HG03575 (cell line): ENCODE measurements around the gene TPCN2.

Experiments used
- ATAC-seq: cut with Tn5 transposase; IDR thresholded peaks from one replicate; pipeline ENCODE4 v1.9.1; 2021; ENCODE audit not compliant: unreplicated experiment, insufficient number of reproducible peaks, low FRiP score; ENCODE audit errors: extremely low read depth

The TPCN2 gene

GRCh38 chr11:69151836-69152235 lies 103.1 kb downstream of the TPCN2 start:
- ATAC-seq = no peak

GRCh38 chr11:69152733-69153421 lies 104.1 kb downstream of the TPCN2 start:
- no peak for ATAC-seq

- ATAC-seq = no peak
Measured at GRCh38 chr11:69153661-69154060, 104.9 kb downstream of the TPCN2 start.

GRCh38 chr11:69154211-69154913 lies 105.6 kb downstream of the TPCN2 start:
- ATAC-seq = no peak

- no peak for ATAC-seq
Measured at GRCh38 chr11:69154938-69155301, 106.2 kb downstream of the TPCN2 start.

- no peak for ATAC-seq
Measured at GRCh38 chr11:69155302-69156234, 106.8 kb downstream of the TPCN2 start, which contains the start of gene SMIM38. Gene SMIM38, plus strand, starts transcription at chr11:69155935. Its CDS starts 1,912 bp downstream, at chr11:69157847.

- no peak for ATAC-seq
Measured at GRCh38 chr11:69156235-69156639, 107.5 kb downstream of the TPCN2 start.

- ATAC-seq = no peak
Measured at GRCh38 chr11:69156673-69157155, 108.0 kb downstream of the TPCN2 start.

GRCh38 chr11:69157156-69157821 lies 108.6 kb downstream of the TPCN2 start:
- no peak for ATAC-seq

- ATAC-seq = no peak
Measured at GRCh38 chr11:69157822-69158231, 109.1 kb downstream of the TPCN2 start.

- no peak for ATAC-seq
Measured at GRCh38 chr11:69158301-69159149, 109.8 kb downstream of the TPCN2 start.

GRCh38 chr11:69159150-69159852 lies 110.6 kb downstream of the TPCN2 start:
- no peak for ATAC-seq

- no peak for ATAC-seq
Measured at GRCh38 chr11:69160296-69161116, 111.8 kb downstream of the TPCN2 start.

- ATAC-seq = no peak
Measured at GRCh38 chr11:69161117-69161407, 112.3 kb downstream of the TPCN2 start.

GRCh38 chr11:69162505-69162904 lies 113.8 kb downstream of the TPCN2 start:
- ATAC-seq = no peak

- ATAC-seq = no peak
Measured at GRCh38 chr11:69163842-69164241, 115.1 kb downstream of the TPCN2 start.

- no peak for ATAC-seq
Measured at GRCh38 chr11:69164824-69165223, 116.1 kb downstream of the TPCN2 start.
